Measurements from ENCODE around the gene CAPN8.

Gene CAPN8

DNA sequence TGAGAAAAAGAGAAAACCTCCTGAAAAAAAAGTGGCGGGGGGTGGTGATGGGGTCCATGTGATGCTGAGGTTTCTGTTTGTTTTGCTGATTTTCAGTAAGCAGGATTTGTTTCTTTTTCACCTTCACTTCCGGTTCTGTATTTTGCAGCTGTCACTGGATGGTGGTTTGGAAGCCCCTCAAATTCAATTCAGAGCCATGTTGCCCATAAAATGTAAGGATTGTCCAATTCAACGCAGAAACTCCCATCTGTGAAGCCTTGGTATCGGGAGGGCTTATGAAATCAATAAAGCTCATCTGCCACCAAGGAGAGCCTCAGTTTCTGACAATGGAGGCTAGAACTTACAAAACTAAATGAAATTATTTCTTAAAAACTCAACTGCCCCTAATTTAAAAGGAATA, 12.1 kb downstream of the CAPN8 start:
- FAIRE-seq, result no peak

DNA sequence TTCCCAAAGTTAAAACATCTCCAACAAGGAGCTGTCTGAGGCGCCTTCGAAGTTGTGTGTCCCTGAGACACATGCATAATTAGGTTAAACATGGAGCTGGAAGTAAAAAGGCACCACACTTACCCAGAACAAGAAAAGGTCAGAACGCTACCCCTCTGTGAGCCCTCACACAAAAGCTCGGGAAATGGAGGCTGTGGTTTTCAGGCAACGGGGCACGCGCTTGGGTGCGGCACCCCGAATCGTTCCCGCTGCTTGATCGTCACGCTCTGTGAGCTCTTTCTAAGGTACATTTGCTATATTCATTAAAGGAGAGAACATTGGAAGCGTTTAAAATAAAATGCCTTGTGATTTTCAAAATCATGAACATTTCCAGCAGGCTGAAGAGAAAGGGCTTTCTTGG, 12.5 kb downstream of the CAPN8 start:
- FAIRE-seq, result no peak

DNA sequence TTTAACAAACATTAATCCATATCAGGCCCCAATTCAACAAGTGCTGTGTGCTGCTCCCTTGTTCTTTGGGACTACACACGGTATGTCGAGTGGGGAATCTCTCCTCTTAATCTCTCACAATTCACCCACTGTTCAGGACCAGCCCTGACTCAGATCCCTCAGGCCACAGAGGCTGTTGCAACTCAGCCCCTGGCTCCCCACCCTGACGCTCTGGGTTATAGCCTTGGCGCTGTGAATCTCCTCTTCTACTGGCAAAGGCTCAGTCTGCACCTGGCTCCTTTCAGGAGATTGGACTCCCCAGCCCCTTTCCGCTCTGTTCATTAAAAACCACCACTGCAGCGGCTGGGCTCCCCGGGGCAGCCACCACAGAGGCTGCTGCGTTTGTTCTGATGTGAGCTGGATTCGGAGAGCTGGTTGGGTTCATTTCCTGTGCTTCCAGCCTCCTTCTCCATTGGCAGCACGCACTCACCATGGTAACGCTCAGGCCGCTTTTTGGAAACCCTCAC, 13.0 kb downstream of the CAPN8 start:
- no peak for FAIRE-seq

DNA sequence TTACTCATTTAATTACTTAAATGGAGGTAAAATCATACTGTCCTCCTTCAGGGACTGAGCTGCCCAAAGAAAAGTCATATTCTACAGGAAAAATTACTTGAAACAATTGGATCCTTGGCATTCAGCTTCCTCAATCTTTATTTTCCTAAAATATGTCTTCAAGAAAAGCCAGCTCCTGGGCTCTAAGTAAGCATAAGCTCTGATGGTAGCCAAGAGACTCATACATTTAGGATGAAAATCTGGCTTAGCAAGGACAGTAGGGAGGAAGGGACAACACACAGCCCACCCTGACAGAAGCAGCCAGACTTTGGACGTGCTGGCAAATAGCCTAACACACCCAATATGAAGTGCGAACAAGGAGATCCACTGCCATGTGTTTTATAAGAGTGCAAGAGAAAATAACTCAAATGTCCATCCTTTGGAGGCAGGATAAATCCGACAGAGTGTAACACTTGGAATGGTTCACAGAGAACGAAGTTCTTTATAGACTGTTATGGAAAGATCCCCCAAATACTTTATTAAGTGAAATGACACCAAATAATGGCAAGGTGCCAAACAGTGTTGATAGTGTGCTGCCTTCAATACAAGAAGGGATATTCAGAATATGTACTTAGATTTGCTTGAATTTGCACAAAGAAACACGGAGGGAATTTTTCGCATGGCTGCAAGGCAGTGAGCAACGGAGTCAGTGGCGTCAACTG, 14.1 kb downstream of the CAPN8 start:
- no peak for FAIRE-seq

DNA sequence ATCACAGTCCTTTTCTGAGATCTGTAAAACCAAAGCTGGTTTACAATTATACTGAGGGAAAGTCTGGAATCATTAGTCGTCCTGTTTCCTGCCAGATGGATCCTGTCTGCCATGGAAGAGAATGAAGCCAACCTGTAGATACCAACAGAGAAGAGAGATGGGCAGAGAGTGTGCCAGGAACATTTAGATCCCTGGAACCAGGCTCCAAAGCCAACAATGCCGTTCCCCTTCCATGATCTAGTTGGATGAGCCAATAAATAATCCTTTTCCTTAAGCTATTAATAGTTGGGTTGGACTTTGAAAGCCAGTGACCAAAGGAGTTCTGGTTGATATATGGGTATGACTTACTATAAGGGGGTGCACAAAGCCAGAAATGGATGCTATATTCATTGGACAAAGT, 15.0 kb downstream of the CAPN8 start:
- FAIRE-seq, result no peak

DNA sequence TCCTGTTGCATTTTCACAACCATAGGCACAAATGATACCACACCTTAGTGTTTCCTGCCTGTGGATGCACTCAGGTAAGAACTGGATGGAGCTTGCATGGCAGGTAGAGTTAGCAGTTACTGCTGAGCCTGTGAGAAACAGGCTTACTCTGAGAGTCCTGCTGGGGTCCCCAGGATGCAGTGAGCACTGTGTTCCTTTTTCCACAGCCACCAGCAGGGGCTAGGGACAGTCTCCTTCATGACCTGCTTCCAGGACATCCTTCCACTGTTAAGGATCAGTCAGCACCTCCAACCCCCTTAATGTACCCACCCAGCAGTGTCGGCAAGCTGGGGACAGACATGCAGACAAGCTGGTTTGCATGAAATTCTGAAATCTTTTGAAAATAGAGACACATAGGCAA, 16.3 kb downstream of the CAPN8 start:
- FAIRE-seq, result no peak

DNA sequence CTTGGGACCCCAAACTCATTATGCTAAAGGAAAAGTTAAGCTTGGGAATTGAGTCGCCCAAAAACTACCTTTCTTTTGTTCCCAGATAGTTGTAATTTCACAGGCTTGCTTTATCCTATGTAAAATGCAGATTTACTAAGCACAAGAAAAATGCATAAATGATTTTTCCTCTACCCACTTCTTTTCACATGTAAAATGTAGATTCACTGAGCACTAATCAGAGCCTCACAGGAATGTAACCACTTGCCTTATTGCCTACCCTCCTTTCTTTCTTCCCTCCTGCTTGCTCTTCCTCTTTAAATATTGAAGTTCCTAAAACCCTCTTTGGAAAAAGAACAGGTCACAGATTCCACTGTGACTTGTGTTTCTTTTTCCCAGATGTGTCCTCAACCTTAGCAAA, 18.3 kb downstream of the CAPN8 start:
- no peak for FAIRE-seq

DNA sequence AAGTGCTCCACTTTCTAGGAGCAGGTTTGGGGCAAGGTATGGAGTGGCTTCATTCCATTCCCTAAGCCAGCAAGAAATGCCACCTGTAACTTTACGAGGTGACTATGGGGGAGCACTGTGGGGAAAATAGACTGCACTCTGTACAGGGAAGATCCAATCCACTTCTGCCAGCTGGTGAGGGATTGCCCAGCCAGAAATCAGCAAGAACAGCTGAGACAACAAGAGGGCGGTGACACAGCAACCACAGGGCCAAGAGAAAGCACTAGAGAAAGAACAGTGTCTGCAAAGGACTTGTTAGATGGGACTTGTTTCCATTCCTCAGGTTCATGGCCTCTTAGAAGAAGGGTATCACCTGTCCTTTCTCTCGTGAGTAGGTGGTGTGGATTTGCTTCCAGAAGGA, 19.6 kb downstream of the CAPN8 start:
- no peak for FAIRE-seq

DNA sequence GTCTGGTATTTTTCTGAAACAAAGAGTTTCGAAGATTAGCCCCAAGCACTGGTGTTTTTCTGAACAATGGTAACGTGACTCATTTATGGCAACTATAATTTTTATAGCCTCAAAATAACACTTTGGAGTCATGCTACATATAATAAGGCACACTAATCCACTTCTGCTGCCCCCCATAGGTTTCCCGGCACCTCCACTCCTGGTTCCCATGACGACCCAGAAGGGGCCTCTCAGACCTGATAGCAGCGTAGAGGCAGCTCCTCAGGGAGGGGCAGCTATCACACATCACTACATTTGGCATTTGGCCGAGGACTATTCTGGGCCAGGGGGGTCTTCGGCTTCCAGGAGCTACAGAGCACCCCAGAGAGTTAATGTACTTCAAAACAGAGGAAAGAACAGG, 23.3 kb downstream of the CAPN8 start:
- FAIRE-seq, result no peak

DNA sequence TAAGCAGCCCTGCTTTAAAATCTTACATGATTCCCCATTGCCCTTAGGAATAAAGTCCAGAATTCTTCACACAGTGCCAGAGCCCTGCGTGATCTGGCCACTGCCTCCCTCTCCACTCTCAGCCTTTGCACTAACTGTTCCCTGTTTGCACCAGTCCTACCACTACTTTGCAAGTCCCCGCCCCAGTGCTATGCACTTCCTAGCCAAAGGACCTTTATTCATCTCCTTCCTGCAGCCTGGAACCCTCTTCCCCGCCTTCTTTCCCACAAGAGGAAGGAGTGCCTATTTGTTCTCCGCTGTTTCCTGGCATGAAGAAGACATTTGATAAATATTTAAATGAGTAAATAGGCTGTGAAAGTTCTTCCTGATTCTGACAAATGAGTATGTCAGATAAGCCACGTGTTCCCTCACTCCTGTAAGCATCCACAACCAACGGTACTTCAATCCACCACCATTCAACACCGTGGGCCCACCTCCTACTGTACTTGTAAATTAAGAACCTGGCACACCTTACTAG, 23.9 kb downstream of the CAPN8 start:
- no peak for FAIRE-seq

DNA sequence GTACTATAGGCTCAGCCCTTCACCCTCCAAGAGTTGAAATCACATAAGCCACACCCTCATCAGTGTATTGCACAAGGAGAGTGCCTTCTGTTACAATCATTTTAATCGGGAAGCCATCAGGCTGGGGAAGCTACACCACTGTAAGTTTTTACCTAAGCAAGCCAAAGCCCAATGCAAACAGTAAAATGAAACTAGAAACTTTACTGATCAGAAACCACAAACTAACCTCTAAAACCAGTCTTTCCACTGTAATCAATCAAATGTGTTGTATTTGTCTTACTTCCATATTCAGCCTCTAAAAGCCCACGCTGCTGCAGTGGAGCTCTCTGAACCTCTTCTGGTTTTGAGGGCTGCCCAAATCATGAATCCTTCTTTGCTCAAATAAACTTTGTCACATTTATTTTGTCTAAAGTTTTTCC, 26.2 kb downstream of the CAPN8 start:
- no peak for FAIRE-seq

DNA sequence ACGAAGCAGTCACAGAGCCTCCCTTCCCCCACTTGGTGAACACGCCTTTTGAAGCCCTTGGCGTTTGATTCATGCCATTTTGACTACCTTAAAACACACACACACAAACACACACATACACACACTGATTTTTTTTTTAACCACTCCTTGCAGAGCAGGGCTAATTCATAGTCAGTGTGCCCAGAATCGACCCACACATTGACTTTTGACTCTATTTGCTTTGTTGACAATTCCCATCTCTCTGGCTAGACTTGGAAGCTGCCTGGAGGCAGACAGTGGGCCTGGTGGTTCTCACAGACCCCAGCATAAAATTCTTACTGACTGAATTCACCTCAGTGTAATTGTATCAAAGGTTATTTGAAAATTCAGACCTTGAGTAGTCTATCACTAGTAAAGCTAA, 30.3 kb downstream of the CAPN8 start:
- no peak for FAIRE-seq

DNA sequence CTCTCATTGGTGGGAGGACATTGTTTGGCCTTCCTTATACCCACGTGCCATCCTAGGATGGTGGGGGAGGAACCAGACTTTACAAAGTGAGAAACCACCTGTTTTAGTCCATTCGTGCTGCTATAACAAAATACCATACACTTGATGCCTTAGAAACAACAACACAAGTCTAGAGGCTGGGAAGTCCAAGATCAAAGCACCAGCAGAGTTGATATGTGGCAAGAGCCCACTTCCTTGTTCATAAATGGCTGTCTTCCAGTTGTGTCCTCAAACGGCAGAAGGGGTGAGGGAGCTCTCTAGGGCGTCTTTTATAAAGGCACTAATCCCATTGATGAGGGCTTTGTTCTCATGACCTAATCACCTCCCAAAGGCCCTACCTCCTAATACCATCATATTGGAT, 31.1 kb downstream of the CAPN8 start:
- no peak for FAIRE-seq

DNA sequence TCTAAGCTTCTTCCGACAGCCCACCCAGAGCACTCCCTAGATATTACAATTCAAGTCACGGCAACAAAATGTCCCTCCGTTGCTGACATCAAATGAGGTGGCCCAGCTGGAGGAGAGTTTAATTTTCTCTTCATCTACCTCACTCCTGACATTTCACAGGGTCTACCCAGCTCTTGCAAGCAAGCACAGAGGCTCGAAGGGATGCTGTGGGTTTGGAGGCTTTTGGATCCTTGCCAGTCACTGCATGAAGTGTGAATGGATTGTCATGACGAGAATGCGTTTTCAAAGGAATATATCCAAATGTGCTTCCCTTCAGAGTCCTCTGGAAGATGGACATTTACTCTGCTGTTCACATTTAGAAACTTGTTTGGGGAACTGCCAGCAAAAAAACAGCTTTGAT, 33.5 kb downstream of the CAPN8 start:
- FAIRE-seq, result no peak

DNA sequence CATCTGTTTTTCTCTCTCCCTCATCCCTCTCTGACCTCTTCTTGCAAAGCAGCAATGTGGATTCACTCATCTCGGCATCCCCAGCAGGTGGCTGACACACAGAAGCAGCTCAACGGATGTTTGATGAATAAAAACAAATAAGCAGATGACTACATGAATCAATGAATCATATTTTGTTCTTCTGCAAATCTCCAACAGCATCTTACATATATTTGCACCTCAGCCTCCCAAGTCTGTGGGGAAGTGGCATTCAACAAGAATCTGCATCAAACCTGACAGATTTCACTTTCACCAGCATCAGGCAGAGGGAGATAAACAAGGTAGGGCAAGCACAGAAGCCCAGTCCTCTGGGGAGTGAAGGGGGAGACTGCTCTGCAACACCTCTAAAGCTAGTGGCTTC, 34.0 kb downstream of the CAPN8 start:
- no peak for FAIRE-seq

DNA sequence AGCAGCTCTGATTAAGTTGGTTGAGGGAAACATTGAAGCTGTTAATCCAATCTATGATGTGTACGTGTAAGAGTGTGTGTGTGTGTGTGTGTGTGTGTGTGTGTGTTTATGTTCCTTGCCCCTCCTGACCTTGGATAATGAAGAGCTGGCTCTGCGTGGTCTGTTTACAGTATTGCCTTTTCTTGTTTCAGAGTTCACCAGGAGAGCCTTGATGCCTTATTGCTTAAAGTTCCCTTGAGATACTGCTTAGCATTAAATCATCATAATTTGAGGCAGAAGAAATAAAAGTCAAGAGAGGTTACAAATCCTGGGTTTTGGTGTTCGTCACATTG, 36.4 kb downstream of the CAPN8 start:
- no peak for FAIRE-seq

DNA sequence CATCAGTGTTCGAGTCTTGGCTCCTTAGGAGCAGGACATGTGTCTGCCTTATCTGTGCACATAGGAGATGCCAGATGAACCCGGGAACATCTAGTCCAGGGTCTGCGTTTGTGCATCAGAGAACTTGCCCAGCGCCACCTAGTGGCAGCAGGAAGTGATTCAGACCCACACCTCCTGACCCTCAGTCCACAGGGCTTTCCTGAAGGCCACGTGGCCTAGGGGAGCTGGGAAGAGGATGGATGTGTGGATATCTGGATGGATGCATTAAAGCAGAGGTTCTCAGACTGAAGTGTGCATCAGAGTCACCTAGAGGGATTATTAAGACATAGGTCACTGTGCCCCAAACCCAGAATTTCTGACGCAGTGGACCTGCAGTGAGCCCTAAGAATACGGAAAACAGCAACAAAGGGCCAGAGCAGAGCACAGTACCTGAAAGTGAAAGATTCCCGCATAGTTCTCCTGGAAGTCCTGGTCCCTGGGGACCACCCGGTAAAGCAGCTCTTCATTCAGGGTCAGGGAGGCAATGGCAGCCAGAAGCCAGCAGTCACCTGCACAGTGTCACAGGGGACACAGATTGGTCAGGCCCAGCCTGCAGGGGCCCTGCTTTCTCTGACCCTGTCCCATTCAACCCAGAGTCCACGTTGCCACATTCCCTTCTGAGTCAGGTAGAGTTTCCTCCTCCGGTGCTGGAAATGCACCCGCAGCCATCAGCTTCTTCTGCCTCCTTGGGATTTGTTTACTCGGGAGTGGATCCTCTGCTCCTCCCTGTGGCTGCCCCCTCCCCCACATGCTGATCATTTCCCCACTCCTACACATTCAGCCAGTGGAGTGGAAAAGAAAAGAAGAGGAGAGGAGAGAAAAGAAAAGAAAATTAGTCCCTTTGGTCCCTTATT, 37.0 kb downstream of the CAPN8 start:
- no peak for FAIRE-seq

DNA sequence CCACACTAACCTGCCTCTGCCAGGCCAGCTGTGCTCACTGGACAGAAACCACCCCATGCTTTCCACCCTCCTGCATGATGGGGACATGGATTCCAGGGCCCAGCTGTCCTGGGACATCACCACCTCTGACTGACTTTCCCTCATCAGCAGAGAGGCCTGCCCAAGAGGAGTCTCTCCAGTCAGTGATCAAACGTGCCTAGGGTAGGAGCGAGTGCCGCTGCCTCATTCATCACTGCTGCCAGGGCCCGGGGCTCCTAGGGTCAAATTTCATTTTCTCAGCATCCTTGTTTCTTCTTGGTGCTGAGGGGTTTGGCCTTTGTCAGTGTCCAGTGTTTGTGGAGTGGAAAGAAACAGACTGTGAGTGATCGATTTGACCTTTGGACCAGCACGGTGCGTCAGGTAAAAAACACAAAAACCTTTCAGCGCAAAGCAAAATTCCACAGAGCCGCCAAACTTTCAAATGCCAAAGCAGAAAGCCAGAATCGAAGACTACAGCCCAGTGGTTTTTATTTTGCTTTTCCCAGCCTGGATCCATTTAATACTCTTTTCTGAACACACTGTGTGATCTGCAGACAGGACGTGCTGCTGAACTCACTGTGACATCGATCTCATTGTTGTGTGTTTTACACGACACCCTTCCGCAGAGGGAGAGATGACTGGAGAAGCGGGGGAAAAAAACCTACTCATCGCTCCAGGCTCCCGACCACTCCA, 43.2 kb downstream of the CAPN8 start:
- no peak for FAIRE-seq

DNA sequence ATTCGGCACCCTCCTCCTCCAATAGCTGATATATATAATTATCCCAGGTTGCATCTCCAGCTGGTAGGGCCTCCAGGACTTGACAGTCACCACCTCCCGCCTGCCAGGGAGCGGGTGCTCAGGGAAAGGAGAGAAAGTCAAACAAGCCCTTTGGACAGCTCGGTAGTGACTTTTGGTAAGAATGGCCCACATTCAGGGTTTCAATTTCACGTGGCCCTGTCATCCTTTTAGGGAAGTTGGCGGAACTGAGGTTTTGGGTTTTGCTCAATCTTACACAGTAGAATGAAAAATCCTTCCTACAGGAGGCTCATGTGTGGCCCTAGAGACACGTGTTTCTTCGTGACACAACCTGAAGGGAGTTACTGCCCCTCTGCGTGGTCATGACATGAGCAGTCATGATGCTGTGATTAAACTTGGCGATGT, 44.2 kb downstream of the CAPN8 start:
- FAIRE-seq, result no peak

DNA sequence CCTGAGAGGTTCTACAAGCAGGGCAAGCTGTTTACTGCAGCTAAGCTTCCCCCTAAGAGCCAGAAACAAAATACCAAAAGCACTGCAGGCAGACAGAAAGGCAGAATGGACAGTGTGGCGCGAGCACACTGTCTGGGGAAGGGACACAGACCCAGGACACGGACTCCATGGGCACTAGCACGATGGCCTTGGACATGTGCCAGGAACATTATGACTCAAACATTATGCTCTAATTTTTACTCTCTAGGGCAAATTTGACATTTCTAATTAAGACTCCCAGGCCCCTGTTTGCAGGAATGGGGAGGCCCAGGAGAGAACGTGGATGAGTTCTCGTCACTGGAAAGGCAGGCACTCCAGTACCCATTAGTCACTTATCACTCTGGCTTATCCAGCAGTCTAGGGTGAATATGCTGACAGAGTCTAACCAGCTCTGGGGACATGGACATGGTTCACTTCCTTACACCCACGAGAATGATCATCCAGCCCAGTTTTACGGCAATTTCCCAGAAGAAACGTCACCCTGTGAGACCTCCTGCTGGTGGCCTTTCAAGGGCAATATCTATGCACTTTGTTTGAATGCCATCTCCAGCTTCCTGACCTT, 45.1 kb downstream of the CAPN8 start:
- FAIRE-seq, result no peak

DNA sequence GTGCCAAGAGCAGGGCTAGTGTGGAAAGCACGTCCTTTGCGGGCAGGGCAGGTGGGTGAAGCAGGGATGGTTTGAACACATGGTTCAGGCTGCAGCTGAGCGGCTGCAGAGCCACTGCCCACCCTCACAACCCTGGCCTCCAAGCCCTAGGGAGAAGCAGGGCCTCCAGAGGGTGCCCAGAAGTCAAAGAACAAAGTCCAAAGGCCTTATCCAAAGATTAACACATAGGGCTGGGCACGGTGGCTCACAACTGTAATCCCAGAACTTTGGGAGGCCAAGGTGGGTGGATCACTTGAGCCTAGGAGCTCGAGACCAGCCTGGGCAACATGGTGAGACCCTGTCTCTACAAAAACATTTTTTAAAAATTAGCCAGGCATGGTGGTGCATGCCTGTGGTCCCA, 46.8 kb downstream of the CAPN8 start:
- FAIRE-seq, result no peak

DNA sequence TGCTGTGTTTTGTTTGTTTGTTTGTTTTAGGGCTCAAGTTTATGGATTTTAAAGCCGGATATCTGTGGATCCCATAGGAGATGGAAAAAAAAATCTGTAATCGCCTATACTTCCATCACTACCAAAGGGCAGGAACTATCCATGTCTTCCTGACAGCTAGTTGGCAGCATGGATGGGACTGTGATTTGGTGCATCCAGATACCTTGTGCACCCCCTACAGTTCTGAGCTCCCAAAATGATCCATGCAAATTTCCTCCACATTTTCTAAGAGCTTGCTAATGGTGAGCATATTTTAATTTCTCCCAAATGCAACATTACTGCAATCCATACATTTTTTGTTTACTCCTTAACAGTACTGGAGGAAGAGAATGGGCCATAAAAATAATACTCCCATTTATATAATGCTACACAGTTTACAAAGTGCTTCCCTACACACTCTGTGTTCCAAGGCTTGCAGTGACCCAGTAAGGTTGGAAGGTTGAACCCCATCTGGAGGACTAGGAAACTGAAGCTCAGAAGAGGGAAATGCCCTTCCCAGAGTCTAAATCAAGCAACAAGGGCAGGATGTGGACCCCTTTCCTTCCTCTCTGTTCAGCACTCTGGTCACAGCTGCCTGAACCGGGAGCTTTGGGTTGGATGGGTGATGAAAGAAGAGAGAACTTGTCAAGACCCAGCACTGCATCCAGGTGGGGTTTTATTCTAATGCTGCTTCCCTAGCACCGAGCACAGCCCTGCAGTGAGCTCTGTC, 48.0 kb downstream of the CAPN8 start:
- no peak for FAIRE-seq

Measured in G401.6 (cell line).